ENCODE data around the gene HNRNPL.
A peak's percentile ranks its signal among the peaks of the same experiment; 100 is the strongest.
"Not testable (repeated sequence)": the region's sequence is repeated elsewhere in the genome, so short reads cannot be mapped to it uniquely, and the experiment has no call there.

HNRNPL gene

DNA sequence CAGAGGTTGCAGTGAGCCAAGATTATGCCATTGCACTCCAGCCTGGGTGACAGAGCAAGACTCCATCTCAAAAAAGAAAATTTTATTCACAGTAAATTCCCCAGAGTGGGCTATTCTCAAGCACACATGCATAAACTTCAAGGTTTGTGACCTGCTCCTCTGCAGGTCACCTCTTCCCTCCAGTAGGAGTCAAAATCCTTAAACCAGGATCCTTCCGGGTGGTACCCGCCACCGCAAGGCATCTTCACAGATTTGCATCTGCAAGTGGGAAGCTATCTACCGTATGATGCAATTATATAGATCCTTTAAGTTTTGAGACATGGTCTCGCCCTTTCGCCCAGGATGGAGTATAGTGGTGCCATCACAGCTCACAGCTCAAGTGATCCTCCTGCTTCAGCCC, 15.2 kb downstream of the HNRNPL start:
- H3K27ac ChIP-seq, result peak overlapping the region; percentile 91
- POLR2A ChIA-PET (ENCODE audit: low non-redundant PET), result no interaction called here
- CTCF ChIA-PET, result no interaction called here

DNA sequence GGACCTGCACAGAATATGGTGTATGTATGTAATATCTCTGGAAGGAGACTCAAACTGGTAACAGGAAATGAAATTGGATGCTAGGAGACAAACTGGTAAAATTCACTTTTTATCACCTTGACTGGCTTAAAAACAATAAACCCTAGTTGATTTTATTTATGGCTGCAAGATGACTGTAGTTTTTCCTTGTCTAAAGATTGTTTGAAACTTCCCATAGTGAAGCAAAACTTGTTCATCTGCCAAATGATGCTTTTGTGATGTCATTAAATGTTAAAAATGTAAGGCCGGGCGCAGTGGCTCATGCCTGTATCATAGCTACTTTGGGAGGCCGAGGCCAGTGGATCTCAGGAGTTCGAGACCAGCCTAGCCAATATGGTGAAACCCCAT, 15.7 kb downstream of the HNRNPL start:
- no peak for DNase-seq (ENCODE audit: low spot score)
- CTCF ChIA-PET, result no interaction called here
- peak overlapping the region; percentile 91 for H3K27ac ChIP-seq
- TF ChIP-seq, protein P1, sequence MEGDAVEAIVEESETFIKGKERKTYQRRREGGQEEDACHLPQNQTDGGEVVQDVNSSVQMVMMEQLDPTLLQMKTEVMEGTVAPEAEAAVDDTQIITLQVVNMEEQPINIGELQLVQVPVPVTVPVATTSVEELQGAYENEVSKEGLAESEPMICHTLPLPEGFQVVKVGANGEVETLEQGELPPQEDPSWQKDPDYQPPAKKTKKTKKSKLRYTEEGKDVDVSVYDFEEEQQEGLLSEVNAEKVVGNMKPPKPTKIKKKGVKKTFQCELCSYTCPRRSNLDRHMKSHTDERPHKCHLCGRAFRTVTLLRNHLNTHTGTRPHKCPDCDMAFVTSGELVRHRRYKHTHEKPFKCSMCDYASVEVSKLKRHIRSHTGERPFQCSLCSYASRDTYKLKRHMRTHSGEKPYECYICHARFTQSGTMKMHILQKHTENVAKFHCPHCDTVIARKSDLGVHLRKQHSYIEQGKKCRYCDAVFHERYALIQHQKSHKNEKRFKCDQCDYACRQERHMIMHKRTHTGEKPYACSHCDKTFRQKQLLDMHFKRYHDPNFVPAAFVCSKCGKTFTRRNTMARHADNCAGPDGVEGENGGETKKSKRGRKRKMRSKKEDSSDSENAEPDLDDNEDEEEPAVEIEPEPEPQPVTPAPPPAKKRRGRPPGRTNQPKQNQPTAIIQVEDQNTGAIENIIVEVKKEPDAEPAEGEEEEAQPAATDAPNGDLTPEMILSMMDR (conservative IDR thresholded peaks at IDR 0.05; ENCODE audit: low read depth), result no peak
- POLR2A ChIA-PET (ENCODE audit: low non-redundant PET), result no interaction called here

More for the DNA sequence above, 15.2 kb downstream of the HNRNPL start:
- TF ChIP-seq, protein P1 (conservative IDR thresholded peaks at IDR 0.05; ENCODE audit: low read depth), result no peak
- no peak for DNase-seq (ENCODE audit: low spot score)

DNA sequence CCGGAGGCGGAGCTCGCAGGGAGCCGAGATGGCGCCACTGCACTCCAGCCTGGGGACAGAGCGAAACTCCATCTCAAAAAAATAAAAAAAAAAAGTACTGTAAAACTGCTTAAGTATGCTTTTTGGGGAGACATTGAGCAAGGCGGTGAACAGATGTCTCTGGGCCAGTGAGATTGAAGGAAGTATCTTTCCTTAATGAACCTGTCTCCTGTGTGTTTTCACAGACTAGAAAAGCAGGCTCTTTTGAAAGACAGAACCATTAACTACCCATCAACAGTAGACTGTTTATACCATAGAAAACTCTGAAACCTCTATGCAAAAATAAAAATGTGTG, 16.7 kb downstream of the HNRNPL start:
- TF ChIP-seq, protein P1 (conservative IDR thresholded peaks at IDR 0.05; ENCODE audit: low read depth), result no peak
- ChIA-PET POLR2A (ENCODE audit: low non-redundant PET) (interaction anchor here (0.6 kb wide), 1 partner anchor 97 kb away, joined by 4 read pairs; no protein-coding TSS in a partner anchor), CTCF (no interaction called here)
- no peak for DNase-seq (ENCODE audit: low spot score)
- H3K27ac ChIP-seq, result peak overlapping the region; percentile 91

DNA sequence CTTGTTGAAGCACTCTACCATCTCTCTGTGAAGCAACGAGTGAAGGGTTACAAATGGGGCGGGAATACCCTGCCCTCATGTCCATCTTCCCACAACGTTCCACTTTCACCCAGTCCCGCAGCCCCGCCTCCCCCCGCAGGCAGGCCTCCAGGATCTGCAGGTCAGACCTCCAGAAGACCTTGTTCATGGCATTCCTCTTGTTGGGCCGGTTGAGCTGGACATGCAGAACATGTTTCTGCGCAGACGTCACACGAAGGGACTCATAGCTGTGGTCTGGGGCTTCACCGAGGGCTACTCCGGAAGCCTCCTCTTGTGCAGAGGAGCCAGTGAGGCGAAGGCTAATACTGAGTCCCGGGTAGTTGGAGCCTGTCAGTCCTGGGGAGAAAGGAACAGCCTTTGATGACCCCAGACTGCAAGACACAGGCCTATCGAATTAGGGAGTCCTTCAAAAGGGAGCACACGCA, 18.6 kb downstream of the HNRNPL start:
- POLR2A ChIA-PET (ENCODE audit: low non-redundant PET), result interaction anchor here (0.7 kb wide), 1 partner anchor 20 kb away, joined by 3 read pairs; no protein-coding TSS in a partner anchor
- TF ChIP-seq, protein P1 (conservative IDR thresholded peaks at IDR 0.05; ENCODE audit: low read depth), result no peak

DNA sequence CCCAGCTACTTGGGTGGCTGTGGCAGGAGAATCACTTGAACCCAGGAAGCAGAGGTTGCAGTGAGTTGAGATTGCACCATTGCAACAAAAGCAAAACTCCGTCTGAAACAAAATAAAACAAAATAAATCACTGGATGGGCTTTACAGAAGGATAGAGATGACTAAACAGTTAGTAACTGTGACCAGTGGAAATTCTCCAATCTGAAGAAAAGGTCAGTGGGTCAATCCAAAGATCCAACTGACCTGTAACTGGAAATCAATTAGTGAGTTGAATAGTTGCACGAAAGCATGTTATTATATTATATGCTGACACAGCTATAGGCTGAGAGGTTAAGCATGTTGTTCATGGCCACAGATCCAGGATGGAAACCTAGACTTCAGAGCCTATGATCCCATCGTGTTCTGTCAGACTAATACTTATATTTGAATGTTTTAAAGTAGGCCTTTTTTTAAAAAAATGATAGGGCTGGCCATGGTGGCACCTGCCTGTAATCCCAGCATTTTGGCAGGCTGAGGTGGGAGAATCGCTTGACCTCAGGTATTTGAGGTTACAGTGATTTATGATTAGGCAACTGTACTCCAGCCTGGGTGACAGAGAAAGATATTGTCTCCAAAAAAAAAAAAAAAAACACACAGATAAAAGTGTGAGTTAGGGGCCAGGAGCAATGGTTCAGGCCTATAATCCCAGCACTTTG, 19.6 kb downstream of the HNRNPL start:
- CTCF ChIA-PET, result interaction anchor here (0.5 kb wide), 1 partner anchor 12 kb away, joined by 6 read pairs; no protein-coding TSS in a partner anchor
- peak overlapping the region; percentile 91 for H3K27ac ChIP-seq
- TF ChIP-seq, protein P1 (conservative IDR thresholded peaks at IDR 0.05; ENCODE audit: low read depth), result no peak
- POLR2A ChIA-PET (ENCODE audit: low non-redundant PET), result no interaction called here
- DNase-seq (ENCODE audit: low spot score), result no peak

More for the DNA sequence above, 18.6 kb downstream of the HNRNPL start:
- CTCF ChIA-PET, result interaction anchor here (0.6 to 1.2 kb wide), 2 partner anchors 62 to 932 kb away, joined by 3 to 6 read pairs; no protein-coding TSS in a partner anchor
- H3K27ac ChIP-seq, result peak overlapping the region; percentile 91
- peak; percentile 65 for DNase-seq (ENCODE audit: low spot score)

DNA sequence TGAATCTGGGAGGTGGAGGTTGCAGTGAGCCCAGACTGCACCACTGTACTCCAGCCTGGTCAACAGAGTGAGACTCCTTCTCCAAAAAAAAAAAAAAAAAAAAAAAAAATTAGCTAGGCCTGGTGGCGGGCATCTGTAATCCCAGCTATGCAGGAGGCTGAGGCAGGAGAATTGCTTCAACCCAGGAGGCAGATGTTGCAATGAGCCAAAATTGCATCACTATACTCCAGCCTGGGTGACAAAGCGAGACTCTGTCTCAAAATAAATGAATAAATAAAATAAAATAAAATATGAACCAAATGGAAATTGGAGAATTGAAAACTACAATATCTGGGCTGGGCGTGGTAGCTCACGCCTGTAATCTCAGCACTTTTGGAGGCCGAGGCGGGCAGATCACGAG, 20.6 kb downstream of the HNRNPL start:
- POLR2A ChIA-PET (ENCODE audit: low non-redundant PET); DNase-seq (ENCODE audit: low spot score): not testable (repeated sequence)
- CTCF ChIA-PET, result interaction anchor here (0.6 kb wide), 1 partner anchor 30 kb away, joined by 3 read pairs; no protein-coding TSS in a partner anchor
- H3K27ac ChIP-seq, result peak overlapping the region; percentile 23

DNA sequence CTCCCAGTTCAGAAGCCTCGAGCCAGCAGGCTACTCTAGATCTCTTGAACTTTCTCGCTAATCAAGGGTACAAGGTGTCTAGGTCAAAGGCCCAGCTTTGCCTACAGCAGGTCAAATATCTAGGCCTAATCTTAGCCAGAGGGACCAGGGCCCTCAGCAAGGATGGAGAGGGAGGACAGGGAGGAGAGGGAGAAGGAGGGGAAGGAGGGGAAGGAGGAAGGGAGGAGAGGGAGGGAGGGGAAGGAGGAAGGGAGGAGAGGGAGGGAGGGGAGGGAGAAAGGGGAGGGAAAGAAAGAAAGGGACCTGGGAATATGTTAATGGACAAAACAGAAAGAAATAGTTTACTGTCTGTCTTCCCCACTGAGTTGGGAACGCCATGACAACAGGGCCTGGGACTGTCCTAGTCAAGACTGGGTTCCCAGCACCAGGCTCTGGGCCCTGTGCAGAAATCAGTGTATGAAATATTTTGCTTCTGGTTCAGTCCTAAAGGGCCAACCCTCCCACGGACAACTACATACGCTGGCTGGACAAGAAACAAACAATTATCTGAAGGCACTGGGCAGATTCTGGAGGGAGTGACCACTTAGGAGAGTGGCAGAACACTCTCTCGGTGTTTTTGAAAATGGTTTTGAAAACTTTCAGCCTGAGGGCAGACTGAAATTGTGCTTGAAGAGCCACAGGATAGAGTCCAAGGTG, 22.8 kb downstream of the HNRNPL start:
- ChIA-PET POLR2A (ENCODE audit: low non-redundant PET) (no interaction called here), CTCF (no interaction called here)
- TF ChIP-seq, protein P1 (conservative IDR thresholded peaks at IDR 0.05; ENCODE audit: low read depth), result no peak
- no peak for DNase-seq (ENCODE audit: low spot score)
- H3K27ac ChIP-seq, result no peak overlapping the region; the same call in 1 of the 2 replicates

DNA sequence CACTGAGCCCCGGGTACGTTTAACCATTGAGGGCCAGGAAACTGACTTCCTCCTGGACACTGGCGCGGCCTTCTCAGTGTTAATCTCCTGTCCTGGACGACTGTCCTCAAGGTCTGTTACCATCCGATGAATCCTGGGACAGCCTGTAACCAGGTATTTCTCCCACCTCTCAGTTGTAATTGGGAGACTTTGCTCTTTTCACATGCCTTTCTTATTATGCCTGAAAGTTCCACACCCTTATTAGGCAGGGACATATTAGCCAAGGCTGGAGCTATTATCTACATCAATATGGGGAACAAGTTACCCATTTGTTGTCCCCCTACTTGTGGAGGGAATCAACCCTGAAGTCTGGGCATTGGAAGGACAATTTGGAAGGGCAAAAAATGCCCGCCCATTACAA, 23.9 kb downstream of the HNRNPL start:
- H3K27ac ChIP-seq; POLR2A ChIA-PET (ENCODE audit: low non-redundant PET); DNase-seq (ENCODE audit: low spot score): not testable (repeated sequence)
- CTCF ChIA-PET, result interaction anchor here (0.6 kb wide), 1 partner anchor 97 kb away, joined by 3 read pairs; no protein-coding TSS in a partner anchor

DNA sequence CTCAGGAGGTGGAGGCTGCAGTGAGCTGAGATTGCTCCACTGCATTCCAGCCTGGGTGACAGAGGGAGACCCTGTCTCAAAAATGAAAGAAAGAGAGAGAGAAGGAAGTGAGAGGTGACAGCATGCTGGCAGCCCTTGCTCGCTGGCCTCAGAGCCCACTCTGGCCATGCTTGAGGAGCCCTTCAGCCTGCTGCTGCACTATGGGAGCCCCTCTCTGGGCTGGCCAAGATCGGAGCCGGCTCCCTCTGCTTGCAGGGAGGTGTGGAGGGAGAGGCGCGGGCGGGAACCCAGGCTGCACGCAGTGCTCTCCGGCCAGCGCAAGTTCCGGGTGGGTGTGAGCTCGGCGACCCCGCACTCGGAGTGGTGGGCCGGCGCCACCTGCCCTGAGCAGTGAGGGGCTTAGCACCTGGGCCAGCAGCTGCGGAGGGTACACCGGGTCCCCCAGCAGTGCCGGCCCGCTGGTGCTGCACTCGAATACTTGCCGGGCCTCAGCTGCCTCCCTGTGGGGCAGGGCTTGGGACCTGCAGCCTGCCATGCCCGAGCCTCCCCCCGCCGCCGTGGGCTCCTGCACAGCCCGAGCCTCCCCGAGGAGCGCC, 28.5 kb downstream of the HNRNPL start:
- POLR2A ChIA-PET (ENCODE audit: low non-redundant PET); DNase-seq (ENCODE audit: low spot score); H3K27ac ChIP-seq: not testable (repeated sequence)
- CTCF ChIA-PET, result interaction anchor here (0.6 to 0.9 kb wide), 2 partner anchors 88 to 308 kb away, joined by 3 read pairs; no protein-coding TSS in a partner anchor

Measured in RWPE1 (cell line).